GM19455 (cell line): Measurements from ENCODE around the gene FAM161B.
"Not testable (repeated sequence)": the region's sequence is repeated elsewhere in the genome, so short reads cannot be mapped to it uniquely, and the experiment has no call there.

ENCODE experiments used
- ATAC-seq: cut with Tn5 transposase; IDR thresholded peaks from one replicate; pipeline ENCODE4 v1.9.1; 2021; ENCODE audit not compliant: unreplicated experiment

FAM161B gene

DNA sequence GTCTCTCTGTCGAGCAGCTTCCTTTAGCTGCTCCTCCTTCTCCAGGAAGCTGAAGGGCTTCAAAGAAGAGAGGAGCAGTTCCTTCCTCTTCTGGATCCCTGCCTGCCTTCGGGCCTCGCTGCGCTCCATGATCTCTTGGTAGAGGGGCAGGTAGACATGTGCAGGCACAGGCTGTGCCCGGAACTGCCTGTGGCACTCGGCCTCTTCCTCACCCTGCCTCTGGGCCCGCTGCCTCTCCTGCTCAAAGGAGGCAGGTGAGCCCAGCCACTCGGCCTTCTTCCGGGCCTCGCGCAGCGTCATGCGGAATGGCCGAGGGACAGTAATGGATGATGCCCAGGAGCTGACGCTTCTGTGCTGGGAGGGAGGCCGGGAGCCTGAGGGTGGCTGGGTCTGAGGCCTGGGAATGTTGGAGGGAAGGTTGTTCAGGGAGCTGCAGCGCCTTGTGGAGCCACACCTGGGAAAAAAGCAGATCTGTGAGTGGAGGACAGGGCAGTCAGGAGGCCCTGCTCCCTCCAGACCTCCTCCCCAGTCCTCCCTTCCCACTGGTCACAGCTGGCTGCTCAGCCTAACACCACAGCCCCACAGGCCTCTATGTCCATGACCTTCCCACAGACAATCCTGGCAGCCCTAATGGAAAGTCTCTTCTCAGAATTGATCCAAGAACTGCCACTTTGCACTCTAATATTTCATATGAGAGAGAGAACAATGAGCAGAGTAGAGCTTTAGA lies 5.3 kb downstream of the FAM161B start:
- no peak for ATAC-seq

DNA sequence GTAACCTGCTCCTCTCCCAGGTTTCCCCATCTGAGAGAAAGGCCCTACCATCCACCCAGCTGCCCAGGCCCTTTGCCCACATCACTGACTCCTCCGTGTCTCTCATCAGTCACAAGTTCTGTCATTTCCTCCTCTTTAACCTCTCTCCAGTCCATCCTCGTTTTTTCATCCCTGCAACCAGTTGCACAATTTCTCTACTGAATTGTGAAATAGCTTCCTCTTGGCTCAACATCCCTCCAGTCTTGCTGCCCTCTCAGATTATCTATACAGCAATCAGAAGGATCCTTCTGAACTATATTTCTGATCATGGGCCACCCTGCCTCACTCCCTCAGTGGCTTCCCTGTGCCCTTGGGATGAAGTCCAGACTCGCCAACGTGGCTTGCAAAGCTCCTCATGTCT lies 6.8 kb downstream of the FAM161B start:
- ATAC-seq: no peak

DNA sequence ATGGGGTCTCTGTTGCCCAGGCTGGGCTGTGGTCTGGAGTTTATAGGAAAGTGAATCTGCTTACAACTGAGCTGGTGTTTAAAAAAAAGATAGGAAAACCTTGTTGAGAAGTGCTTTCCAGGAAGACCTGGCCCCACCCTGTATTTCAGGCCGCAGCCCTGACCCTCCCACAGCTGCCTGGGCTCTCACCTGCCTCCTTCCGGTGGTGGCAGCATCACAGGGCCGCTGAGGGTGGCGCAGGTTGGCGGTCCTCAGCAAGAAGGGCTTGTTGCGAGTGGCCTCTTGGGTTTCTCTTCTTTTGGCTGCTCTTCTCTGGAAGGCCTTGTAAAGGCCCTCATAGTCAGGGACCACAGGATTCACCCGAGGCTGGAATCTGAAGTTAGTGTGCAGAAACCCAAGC lies 7.7 kb downstream of the FAM161B start:
- no peak for ATAC-seq

DNA sequence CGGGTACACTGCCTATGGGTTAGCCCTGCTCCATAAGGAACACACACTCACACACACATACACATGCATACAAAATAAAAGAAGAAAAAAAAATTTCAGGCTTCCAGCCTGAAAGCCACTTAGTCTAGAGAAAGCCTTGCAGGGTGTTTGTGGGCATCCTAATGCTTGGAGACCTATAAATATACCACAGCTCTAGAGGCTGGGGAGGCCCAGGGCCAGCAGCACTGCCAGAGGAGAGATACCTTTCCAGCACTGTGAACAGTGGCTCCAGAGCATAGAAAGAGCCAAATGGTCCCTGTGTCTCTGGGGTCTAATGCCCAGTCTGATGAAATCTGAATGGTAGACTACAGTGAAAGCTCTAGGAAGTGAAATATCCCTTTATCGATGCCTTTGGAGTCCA lies 12.9 kb downstream of the FAM161B start:
- no peak for ATAC-seq

DNA sequence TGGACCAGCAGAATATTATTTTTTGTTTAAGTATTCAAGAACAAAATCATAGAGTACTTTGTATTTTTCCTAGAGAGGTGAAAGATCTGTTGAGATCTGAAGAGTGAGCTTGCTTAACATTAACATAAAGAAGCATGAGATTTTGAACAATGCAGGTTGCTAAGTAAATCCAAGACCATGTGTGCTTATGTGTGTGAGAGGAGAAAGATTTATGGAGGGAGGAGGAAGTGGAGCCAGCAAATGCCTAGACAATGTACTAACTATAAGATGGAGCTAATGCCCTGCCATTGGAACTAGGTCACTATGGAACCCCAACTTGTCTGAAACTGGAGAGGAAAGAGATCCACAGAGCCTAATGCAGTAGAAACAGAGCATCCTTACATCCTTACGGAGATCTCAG lies 13.3 kb downstream of the FAM161B start:
- ATAC-seq: no peak

DNA sequence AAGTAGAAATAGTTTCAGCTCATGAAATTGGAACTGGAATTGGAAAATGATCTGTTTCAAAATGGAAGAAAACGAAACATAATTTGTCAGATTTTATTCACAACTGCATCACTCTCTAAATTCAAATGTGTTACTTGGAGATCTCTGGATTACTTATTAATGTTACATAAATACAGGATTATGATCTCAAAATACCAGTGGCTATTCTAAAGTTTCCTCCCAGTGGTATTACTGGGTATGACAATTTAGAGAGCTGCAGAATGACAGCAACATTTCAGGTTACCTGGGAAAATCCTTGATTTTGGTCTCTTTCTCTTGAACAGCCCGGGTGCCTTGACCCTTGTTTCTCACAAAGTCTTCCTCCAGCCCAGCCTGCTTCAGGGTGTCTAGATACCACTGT lies 14.2 kb downstream of the FAM161B start:
- ATAC-seq: no peak

DNA sequence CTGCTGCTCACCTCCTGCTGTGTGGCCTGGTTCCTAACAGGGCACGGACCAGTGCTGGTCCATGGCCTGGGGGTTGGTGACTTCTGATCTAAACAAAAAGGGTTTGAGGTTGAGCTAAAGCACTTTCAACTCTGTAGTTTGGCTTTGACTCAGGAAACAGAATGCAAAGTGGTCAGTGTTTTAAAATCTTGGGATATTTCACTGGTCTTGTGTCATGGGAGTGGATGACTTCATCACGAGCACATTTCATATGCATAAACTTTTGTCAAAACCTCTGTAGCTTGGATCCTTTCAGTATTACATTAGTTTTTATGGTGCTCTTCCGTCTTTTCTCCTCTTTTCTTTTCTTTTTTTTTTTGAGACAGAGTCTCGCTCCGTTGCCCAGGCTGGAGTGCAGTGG lies 25.6 kb downstream of the FAM161B start:
- no peak for ATAC-seq

DNA sequence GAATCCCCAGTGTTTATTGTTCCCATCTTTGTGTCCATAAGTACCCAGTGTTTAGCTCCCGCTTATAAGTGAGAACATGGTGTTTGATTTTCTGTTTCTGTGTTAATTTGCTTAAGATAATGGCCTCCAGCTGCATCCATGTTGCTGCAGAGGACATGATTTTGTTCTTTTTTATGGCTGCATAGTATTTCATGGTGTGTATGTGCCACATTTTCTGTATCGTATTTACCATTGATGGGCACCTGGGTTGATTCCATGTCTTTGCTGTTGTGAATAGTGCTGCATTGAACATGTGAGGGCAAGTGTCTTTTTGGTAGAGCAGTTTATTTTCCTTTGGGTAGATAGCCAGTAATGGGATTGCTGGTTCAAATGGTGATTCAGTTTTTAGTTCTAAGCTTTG lies 30.4 kb downstream of the FAM161B start:
- not testable (repeated sequence) for ATAC-seq

DNA sequence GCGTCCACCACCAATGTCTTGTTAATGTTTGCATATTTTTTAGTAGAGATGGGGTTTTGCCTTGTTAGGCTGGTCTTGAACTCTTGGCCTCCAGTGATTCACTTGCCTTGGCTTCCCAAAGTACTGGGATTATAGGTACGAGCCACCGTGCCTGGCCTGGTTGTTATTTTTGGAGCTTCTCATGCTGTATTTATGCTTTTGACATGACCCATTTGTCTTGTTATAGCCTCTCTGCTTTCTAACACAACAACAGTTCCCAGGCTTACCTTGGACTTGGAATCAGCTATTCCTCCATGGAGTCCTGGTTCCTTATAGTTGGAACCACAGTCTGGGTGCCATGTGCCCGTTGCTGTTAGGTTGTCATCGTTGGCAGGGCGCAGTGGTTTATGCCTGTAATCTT lies 33.6 kb downstream of the FAM161B start:
- ATAC-seq: no peak

DNA sequence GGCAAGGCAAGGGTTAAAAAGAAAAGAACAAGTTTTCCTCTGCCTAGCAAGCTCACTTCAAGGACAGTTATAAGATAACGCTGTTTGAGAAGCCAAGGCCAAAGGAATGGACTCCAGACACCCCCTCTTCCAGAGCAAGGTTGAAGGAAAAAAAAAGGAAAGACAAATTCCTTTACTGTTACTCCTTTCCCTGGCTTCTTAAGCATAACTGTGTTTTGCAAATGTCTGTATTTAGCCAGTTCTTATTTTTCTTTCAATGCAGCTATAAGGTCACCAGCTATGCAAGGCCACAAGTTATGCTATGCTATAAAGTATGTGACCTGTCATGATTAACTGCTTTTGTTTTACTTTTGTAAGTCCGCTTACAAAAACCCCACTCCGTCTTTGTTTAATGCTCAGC lies 36.6 kb downstream of the FAM161B start:
- no peak for ATAC-seq

DNA sequence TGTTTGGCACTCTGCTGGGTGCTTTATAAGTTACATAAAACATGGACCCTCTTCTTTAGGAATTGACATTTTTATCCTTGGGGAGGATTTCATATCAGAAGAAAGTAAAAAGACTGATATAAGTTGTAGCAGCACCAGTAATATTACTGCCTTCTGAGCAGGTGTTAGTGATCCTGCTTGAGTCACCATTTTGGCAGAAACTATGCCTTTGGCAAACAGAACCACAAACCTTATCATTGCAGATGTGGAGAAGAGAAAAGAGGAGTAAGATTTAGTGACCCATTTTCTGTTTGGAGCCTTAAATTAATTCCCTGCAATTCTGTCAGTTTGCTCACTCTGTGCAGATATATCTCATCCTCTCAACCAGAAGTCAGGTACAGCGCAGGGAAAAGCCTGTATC lies 40.2 kb downstream of the FAM161B start:
- no peak for ATAC-seq

DNA sequence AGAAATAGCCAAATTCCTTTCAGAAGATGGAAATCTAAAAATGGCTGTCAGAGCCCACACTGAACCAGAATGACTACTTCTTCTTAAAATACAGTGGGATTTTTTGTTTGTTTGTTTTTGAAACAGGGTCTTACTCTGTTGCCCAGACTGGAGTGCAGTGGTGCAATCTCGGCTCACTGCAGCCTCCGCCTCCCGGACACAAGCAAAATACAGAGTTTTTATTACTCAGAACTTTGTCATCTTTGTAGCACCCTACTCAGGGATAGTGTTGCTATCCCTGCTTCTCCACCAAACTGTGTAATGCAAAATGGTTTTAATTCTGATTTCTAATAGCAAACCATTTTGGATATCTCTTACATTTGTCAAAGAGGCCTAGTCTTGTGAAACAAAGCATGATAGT lies 46.9 kb downstream of the FAM161B start:
- ATAC-seq: no peak

DNA sequence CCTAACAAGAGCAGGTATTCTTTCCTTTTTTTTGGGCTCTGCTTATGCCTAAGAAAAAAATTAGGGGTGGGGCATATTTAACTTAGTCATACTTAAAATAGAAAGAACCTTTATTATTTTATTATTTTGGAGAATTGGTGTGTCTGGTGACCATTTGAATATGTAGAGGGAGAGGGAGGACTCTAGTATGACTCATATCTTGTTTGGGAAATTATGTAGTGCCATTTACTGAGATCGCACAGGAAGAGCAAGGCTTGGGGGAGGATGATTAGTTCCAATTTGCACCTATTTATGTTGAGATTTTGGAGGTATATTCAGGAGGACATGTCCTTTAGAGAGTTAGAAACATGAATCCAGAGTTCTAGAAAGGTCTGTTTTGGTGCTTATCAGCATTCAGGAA lies 53.4 kb downstream of the FAM161B start:
- no peak for ATAC-seq

DNA sequence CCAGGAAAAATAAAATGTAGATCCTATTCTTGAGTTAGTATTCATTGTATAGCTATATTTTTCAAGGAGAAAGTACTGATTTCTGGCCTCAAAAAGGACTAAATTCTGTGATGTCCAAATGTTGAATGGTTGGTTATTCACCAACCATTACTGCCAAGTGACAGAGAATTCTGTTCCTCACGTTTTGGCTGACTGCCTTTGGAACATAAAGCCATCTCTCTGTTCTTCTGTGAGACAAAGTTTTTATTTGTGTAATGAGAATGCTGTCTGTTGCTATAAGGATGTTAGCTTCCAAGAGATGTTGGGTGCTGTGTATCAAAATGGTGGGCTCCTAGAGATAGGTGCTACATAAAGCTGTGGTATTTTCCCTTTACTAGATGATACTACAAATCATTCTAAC lies 54.0 kb downstream of the FAM161B start:
- no peak for ATAC-seq

DNA sequence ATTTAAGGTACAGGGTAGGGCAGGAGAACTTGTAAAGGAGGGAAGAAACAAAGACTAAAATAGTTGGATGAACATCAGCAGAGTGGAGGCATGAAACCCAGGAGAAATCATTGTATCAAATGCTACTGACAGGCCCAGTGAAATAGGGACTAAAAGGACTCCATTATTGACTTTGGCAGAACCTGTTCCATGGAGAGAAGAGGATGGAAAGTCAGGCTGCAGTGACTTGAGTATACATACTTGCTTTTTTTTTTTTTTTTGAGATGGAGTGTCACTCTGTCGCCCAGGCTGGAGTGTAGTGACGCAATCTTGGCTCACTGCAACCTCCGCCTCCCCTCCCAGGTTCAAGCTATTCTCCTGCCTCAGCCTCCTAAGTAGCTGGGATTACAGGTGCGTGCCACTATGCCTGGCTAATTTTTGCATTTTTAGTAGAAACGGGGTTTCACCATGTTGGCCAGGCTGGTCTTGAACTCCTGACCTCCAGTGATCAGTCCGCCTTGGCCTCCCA lies 55.7 kb downstream of the FAM161B start:
- not testable (repeated sequence) for ATAC-seq

DNA sequence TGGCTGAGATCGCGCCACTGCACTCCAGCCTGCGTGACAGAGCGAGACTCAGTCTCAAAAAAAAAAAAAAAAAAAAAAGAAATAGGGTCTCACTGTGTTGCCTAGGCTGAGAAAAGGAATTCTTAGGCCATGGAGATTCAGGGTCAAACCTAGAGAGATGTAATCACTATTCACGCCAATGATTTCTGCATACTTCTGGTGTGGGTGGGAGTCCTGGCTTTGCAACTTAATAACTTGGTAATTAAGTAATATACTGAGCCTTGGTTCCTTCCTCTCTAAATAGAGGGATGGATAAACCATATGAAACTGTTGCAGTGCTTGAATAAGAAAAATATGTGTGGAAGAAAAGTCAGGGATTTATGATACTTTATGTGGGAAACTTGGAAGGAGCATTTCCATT lies 60.5 kb downstream of the FAM161B start:
- no peak for ATAC-seq

DNA sequence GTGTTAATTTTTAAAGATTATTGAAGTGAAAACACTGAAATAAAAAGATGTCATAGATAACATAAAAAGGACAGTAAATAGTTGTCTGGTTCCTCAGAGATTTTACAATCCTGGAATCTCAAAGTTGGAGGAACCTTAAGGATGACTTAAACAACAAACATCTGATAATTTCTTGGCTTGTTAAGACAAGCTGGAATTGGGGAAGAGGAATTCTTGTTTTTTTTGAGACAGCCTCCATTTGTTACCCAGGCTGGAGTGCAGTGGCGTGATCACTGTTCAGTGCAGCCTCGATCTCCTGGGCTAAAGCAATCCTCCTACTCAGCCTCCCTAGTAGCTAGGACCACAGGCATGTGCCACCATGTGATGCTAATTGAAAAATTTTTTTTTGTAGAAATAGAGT lies 60.9 kb downstream of the FAM161B start:
- ATAC-seq: no peak

DNA sequence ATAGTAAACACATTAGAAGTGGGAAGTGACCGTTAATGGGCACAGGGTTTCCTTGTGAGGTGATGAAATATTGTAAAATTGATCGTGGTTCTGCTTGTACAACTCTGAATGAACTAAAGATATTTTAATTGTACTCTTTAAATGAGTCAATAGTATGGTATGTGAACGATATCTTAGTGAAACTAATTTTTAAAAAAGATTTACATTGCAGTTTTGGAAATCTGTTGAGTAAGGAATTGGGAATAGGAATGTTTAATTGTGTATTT lies 61.5 kb downstream of the FAM161B start:
- ATAC-seq: no peak

DNA sequence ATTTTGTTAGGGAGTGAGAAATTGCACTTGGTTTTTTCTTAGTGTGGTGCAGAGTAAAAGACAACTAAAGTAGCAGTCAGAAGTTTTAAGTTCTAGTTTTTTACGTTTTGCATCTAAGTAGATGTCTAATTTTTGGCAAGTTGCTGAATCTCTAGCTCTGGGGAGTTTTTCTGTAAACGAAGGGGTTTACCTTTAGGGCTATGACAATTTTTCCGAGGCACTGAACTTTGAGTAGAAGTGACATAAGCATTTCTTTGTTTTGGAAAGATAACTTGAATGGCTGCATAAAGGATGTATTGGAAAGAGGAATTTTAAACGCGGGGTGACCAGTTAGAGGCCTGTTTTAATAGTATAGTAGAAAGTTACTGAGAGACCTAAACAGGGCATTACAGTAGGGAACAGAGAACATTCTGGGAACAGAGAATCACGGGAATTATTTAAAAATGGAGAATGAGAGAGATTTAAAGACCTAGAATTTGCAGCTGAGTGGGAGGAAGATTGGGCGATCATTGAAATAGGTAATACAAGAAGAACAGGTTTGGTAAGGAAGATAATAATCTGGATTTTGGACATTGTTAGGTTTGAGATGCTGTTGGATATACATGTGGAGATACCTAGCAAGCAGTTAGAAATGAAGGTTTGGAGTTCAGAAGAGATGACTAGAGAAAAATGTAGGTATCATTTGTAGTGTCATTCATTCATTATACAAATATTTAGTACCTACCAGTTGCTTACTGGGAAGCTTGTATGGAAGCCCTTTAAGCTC lies 62.0 kb downstream of the FAM161B start:
- no peak for ATAC-seq

DNA sequence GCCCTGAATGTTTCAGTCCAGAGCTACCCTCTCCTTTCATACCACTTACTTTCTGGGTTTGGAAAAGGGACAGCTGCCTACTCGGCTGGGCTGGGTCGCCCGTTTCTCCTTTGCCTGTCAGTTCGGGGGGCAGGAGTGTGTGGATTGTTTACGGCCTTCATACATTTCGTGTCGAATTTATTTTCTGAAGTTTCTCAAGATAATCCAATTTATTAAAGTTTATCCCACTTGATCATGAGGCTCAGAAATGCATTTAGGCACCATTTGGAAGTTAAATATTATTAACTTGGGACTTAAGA lies 62.6 kb downstream of the FAM161B start:
- ATAC-seq: no peak

DNA sequence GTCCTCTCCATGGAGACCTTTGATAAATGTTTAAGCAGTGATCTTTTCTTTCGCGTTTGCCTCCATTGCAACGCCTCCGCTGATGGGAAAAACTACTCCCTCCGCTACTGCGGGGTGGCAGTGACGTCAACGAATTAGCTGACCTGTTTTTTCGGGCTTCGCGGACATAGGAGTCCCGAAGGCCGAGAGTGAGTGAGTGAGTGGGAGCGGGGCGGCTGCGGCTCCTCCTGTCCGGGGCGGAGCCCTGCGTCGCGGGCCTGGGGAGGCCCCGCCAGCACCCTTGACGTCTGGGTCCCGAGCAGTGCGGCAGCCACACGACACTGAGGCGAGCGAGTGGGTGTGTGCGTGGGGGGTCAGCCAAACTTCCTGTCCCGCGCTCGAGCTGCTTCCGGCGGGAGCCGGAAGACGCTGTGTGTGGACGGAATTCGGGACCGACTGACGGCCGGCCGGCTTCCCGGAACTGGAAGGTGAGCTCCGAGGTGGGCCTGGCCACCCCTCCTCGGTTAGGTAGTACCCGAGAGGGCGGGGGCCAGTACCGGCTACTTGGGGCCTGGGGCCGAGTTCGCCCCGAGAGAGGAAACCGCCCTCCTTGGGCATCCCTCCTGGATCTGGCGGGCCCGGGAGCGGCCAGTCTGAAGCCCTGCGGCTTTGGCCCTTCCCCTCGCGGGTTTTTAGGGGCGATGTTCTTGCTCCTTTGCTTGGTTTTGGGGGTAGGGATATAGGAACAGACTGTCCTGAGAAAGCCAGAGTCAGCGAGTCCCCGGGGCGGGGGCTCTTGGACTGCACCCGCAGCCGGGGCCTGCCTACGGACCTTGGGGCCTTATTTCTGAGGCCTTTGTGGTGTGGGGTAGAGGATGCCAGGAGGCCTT lies 63.2 kb downstream of the FAM161B start, which contains the start of gene ZNF410:
TSS of gene ZNF410 (plus strand) at position 411 of the 869 bp plus-strand sequence. CDS start 5,317 bp downstream, outside the sequence.
- ATAC-seq: peak; percentile 94
